Measurements from ENCODE around the gene VMAC. TPM values are rescaled to one million over a fixed set of nuclear protein-coding genes. Genes with fewer than 3 reads are reported as not detected.

VMAC gene
- total RNA-seq, 1 donor from 2014 or later, result 4.1 TPM

DNA sequence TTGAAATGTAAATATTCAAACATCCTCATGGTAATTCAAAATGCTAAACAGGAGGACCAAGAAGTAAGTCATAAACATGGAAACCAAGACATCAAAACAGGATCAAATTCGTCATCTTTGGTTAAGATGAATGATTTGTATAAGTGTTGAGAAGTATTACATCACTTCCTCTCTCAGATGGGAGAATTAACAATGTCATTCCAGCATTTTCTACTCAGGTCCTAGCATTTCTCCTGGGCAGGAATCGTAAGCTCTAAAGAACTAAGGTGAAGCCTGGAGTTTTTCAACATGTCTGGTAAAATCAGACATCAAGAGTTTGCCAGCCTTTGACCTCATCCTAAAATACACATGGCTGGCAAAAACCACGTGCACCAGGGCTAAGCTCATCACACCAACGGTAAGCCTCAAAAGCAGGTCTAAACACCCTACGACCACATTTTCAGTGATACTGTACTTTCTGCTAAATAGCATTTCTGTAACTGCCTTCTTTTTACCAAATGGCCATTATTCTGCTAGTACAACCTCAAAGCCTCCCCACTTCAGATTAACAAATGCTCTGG is 48.4 kb downstream of the VMAC start:
- DNase-seq, result no peak

DNA sequence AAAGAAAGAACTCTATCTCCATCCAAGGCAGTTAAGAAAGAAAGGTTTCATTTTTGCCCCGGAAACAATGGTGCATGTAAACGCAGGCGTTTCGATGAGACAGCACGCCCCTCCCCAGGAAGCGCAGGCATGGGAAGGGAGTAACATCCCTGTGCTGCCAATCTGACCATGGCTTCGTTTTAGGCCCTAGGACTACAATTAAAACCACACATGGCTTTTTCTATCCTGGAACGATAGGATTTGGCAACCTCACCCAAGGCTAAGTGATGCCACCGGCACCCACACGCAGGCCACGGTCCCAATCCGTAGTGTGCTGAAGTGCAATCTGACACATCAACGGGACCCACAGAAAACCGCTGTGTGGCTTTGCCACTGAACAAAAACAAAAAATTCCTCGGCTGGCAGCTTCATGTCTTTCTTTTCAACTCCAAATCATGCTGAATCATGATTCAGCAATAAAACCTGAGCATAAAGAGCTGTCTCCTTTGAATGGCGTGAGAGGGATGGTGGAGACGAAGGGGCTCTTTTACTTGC is 49.1 kb downstream of the VMAC start:
- no peak for DNase-seq

DNA sequence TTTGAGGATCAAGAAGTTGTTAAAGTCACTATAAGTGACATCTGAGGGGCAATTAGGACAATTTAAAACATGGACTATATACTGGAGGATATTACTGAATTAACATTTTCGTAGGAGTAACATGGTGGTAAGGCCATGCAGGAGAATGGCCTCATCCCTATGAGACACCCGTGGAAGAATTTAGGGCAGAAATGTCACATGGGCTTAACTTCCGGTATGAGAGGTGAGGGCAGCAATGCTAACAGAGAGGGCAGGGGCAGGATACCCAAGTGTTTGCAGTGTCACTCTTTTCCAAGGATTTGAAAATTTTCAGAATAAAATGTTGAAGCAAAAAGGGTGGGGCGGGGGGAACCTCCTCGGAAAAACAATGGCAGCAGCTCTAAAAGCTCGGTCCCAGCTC is 49.6 kb downstream of the VMAC start:
- DNase-seq, result no peak

DNA sequence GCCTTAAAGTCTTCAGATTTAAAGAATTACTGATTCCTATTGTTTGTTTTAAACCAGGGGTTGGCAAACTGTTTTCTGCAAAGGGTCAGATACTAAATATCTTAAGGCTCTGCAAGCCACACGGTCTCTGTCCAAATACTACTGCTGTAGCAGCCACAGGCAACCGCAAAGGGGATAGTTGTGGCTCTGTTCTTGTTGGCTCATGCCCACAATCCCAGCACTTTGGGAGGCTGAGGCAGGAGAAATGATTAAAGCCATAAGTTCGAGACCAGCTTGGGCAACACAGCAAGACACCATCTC is 50.9 kb downstream of the VMAC start:
- no peak for DNase-seq

DNA sequence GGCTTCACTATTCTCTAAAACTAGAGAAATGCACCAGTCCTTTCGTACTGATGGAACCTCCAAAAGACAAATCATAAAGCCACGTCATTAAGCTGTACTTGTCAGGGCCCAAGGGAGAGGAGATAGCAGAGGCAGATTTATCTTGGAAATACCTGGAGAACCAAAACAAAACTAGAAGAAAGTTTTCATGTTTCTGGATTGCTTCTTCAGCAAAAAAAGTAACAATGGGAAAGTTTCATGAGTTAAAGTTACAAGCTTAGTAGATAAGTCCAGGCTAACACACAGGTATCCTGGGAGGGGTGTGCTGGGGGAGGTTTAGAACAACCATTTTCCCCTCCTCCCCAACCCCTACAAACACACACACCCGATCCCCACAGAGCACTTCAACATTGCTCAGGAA is 51.7 kb downstream of the VMAC start:
- DNase-seq, result no peak

DNA sequence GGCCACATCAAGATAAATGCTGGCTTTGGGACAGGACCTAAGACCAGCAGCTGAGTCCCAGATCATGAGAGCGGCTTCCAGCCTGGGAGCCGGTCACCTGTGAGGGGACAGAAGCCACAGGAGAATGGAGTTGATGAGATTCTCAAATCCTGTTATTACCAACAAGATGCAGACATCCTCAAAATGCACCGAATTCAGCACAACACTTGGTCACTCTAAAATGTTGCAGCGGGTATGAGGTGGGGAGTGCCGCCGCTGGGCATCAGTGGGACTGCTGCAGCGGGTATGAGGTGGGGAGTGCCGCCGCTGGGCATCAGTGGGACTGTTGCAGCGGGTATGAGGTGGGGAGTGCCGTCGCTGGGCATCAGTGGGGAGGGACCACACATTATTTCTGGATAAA is 52.1 kb downstream of the VMAC start:
- DNase-seq, result no peak

DNA sequence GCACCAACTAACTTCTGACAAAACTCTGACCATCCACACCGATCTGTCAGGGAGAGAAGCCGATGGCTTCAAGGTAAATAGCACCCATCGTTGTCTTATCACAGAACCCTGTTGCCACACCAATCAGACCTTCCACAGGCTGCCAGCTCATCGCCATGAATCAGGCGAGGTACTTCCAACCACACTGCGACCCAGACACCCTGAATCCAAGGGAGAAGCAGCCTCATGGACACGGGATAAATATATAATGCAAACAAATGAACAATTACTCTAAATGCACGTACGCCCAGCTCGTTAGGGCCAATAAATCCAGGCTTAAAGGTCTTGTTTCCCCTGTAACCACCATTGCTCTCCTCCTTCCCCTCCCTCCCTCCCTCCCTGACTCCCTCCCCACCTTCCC is 52.5 kb downstream of the VMAC start:
- DNase-seq, result no peak

DNA sequence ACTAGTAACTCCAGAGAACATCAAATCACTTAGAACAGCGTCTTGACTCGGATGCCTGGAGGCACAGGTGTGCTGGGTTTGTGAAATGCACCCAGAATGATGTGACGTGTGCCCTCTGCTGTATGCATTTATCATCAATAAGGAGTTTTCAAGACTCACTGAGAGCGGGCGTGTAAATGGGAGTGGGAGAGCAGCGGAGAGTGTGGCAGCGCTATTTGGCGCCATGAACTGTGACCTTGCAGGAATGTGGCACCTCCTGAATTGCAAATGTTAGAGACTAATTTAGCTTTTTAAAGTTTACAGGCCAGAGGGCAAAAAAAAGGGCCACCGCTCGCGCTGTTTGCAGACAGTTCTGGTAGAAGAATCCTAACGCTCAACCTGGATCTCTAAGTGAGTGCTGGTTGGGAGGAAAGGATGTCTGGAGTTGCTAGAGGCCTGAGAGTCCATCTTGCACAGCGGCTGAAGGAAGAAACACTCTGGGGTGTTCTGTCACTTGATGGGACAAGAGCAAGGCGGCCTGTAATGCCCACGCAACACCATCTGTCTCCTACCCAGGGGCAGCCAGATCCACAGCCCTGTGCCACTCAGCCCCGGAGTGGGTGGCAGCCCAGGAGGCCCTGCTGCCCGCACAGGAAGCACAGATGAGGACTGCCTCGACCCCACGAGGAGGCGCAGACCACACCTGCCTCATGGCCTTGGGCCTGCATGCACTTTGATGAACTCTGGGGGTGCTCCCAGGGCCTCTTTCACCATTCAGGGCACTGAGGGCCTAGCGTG is 53.6 kb downstream of the VMAC start:
- DNase-seq, result no peak

DNA sequence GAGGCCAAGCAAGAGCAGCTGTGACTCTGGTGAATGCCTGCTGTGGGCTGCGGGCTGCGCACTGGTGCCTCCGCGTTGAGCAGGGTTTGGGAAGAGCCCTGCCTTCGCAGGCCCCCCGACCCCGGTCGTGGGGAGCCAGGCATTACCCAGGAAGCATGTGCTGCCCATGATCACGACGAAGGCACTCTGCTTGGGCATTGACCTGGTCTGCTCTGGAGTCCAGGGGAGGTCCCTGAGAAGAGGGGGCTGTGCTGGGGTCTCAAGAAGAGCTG is 54.1 kb downstream of the VMAC start:
- DNase-seq, result no peak

DNA sequence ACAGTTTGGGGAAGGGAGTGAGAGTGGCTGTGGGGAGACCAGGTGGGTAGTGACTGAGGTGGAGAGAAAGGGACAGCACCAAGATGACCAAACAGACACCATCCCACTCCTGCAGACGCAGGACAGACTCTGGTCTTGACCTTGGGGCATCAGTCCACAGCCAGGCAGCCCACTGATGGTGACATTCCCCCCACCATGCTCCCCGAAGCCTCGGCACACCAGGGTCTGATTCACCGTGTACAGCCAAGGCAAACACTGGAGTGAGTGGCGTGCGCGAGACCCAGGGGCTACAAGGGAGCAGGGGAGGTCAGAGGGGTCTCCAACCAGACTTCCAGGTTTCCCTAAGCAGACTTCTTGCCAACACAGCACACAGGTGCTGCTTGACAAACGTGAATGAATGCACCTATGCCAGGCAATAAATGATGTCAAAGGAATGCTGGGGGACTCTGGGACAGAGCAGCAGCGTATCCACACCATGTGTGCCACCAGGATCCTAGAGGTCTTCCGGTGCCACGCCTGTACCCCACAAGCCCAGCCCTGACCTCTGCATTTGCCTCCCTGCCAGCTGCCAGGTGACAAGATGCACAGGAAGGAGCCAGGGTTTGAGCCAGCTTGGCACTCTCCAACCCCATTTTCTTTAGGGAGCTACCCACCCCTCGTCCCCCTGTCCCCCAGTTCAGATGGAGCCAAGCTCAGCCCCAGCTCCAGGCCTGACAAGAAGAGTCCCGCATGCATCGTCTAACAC is 54.8 kb downstream of the VMAC start:
- no peak for DNase-seq

Other genes starting within 250 kb of the VMAC start
- 16.2 TPM for gene MICOS13, start 224.4 kb upstream of the VMAC start, total RNA-seq
- 16.7 TPM for gene HSD11B1L, start 223.8 kb upstream of the VMAC start, total RNA-seq
- 299 TPM for gene RPL36, start 214.6 kb upstream of the VMAC start, total RNA-seq
- 39.6 TPM for gene LONP1, start 184.7 kb upstream of the VMAC start, total RNA-seq
- not detected for gene CATSPERD, start 184.2 kb upstream of the VMAC start, total RNA-seq
- 0.16 TPM for gene PRR22, start 120.1 kb upstream of the VMAC start, total RNA-seq
- 13.3 TPM for gene DUS3L, start 113.7 kb upstream of the VMAC start, total RNA-seq
- not detected for gene NRTN, start 99.8 kb upstream of the VMAC start, total RNA-seq
- gene FUT6, start 65.2 kb upstream of the VMAC start, total RNA-seq, result not detected
- not detected for gene FUT3, start 53.4 kb upstream of the VMAC start, total RNA-seq
- gene FUT5, start 34.3 kb upstream of the VMAC start, total RNA-seq, result not detected
- 79.9 TPM for gene NDUFA11, start 1.1 kb upstream of the VMAC start, total RNA-seq
- gene CAPS, start 9.4 kb downstream of the VMAC start, total RNA-seq, result 7.0 TPM
- 35.4 TPM for gene RANBP3, start 73.3 kb downstream of the VMAC start, total RNA-seq
- gene RFX2, start 205.6 kb downstream of the VMAC start, total RNA-seq, result 5.6 TPM
- gene ACSBG2, start 230.8 kb downstream of the VMAC start, total RNA-seq, result 0.16 TPM